22Rv1 (cell line): Measurements from ENCODE around the gene SCGB1C2.

ENCODE experiments used
- H3K27ac ChIP-seq: fragments of 450-650 bp; 2 replicates; pipeline ENCODE4 v1.5.1; 2017
- CTCF ChIP-seq: fragments of 450-650 bp; IDR thresholded peaks from 2 replicates; pipeline ENCODE4 v1.5.1; 2017; ENCODE audit warnings: mild to moderate bottlenecking
- ZFX ChIP-seq: fragments of 450-650 bp; IDR thresholded peaks from 2 replicates; pipeline ENCODE4 v1.6.1; 2017; ENCODE audit warnings: antibody characterized with exemption, borderline replicate concordance

Gene SCGB1C2

GRCh38 chr17:179781-180380 is 42.5 kb downstream of the SCGB1C2 start:
- TF ChIP-seq CTCF (no peak), ZFX (no peak)
- no peak overlapping the region for H3K27ac ChIP-seq

GRCh38 chr17:180381-181244 is 43.2 kb downstream of the SCGB1C2 start:
- H3K27ac ChIP-seq, result no peak overlapping the region
- TF ChIP-seq CTCF (no peak), ZFX (no peak)

GRCh38 chr17:181245-182049 is 44.1 kb downstream of the SCGB1C2 start, which contains the start of gene DOC2B:
DOC2B (minus strand) TSS chr17:181650; CDS start chr17:181479, 171 bp downstream.
- H3K27ac ChIP-seq, result no peak within 1 kb of the TSS
- no peak for TF ChIP-seq ZFX
- TF ChIP-seq CTCF, result no peak

- no peak for TF ChIP-seq CTCF
- TF ChIP-seq ZFX, result no peak
- no peak overlapping the region for H3K27ac ChIP-seq
Observed at GRCh38 chr17:182050-182751, 44.8 kb downstream of the SCGB1C2 start.

- no peak overlapping the region for H3K27ac ChIP-seq
- TF ChIP-seq CTCF (no peak), ZFX (no peak)
Observed at GRCh38 chr17:183021-183420, 45.7 kb downstream of the SCGB1C2 start.

GRCh38 chr17:185445-186138 is 48.2 kb downstream of the SCGB1C2 start:
- TF ChIP-seq ZFX, result no peak
- TF ChIP-seq CTCF, result no peak
- no peak overlapping the region for H3K27ac ChIP-seq
